Skeletal muscle satellite cell (primary cell): ENCODE results near the gene SFT2D1.

Source experiments
- H3K27me3 ChIP-seq: 2 replicates; pipeline ENCODE4 v1.7.0; 2013; ENCODE audit warnings: low read length; ENCODE audit not compliant: control insufficient read depth, insufficient read depth
- H3K36me3 ChIP-seq: 2 replicates; pipeline ENCODE4 v1.7.0; 2013; ENCODE audit warnings: mild to moderate bottlenecking, control low read depth, low read length; ENCODE audit not compliant: insufficient read depth
- H3K4me1 ChIP-seq: 2 replicates; pipeline ENCODE4 v1.7.0; 2013; ENCODE audit warnings: low read length; ENCODE audit not compliant: control insufficient read depth, insufficient read depth
- H3K4me2 ChIP-seq: 2 replicates; pipeline ENCODE4 v1.7.0; 2013; ENCODE audit warnings: mild to moderate bottlenecking, low read length
- H3K4me3 ChIP-seq: 2 replicates; pipeline ENCODE4 v1.7.0; 2013; ENCODE audit warnings: low read length
- H3K9ac ChIP-seq: 2 replicates; pipeline ENCODE4 v1.7.0; 2013; ENCODE audit warnings: mild to moderate bottlenecking, low read depth, low read length, moderate library complexity
- H3K9me3 ChIP-seq: replicated peaks from 2 replicates; pipeline ENCODE4 v1.7.0; 2013; ENCODE audit warnings: mild to moderate bottlenecking, control low read depth, low read length

SFT2D1 gene

DNA sequence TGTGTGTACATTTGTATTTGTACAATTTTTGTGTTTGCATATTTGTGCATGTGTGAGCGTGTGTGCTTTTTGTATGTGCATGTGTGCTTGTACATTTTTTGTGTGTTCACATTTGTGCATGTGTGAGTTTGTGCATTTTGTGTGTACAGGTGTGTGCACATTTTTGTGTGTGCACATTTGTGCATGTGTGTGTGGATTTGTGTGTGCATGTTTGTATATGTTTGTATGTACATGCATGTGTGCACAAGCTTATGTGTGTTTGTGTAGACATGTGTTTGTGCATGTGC is 63.0 kb downstream of the SFT2D1 start:
- no peaks in the 10 kb centered on the region for H3K36me3 ChIP-seq
- H3K4me3 ChIP-seq, result no peak overlapping the region
- no peak overlapping the region for H3K4me2 ChIP-seq
- H3K4me1 ChIP-seq, result peaks cover 5% of the 10 kb centered on the region
- peaks cover 46% of the 10 kb centered on the region for H3K27me3 ChIP-seq
- no peak overlapping the region for H3K9ac ChIP-seq
- H3K9me3 ChIP-seq, result no peaks in the 10 kb centered on the region

DNA sequence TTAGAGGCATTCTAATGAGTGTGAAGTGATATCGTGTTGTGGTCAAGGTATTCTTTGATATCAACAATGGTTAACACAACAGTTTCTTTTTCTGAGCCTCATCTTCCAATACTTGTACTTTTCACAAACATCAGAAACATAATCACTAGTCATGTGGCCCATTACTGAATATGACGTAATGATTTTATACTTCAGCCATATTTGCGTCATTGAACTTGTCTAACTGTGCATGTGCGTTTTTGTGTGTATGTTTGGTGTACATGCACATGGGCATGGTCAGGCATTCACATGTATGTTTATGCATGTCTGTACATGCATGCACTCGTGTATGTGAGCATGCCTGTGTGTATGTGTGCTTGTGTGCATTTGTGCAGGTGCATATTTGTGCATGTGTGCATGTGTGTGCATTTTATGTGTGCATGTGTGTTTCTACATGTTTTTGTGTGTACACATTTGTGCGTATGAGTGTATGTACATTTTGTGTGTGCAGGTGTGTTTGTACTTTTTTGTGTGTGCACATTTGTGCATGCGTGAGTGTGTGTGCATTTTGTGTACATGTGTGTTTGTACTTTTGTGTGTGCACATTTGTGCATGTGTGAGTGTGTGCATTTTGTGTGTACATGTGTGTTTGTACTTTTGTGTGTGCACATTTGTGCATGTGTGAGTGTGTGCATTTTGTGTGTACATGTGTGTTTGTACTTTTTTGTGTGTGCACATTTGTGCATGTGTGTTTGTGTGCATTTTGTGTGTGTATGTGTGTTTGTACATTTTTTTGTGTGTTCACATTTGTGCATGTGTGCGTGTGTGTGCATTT is 63.6 kb downstream of the SFT2D1 start:
- Histone ChIP-seq H3K36me3 (no peaks in the 10 kb centered on the region), H3K4me2 (no peak overlapping the region), H3K9ac (no peak overlapping the region), H3K9me3 (no peaks in the 10 kb centered on the region), H3K27me3 (peaks cover 47% of the 10 kb centered on the region), H3K4me1 (peaks cover 5% of the 10 kb centered on the region), H3K4me3 (no peak overlapping the region)

DNA sequence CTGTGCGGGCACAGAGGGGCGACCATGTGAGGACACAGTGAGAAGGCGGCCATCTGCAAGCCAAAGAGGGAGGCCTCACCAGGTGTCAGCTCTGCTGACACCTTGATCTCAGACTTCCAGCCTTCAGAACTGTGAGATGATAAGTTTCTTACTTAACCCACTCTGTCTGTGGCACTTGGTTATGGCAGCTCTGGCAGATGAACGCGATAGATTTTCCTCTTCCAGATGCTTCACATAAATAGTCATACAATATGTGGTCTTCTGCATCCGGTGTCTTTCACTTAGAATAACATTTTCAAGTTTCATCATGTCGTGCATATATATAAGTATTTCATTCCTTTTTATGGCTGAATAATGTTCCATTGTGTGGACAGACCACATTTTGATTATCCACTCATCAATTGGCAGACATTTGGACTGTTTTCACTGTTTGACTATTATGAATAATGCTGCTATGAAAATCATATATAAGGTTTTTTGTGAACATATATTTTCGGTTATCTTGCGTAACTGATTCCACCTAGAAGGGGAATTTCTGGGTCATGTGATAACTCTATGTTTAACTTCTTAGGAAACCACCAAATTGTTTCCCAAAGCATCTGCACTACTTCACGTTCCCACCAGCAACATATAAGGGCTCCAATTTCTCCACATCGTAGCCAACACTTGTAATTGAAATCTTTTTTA is 64.3 kb downstream of the SFT2D1 start:
- no peaks in the 10 kb centered on the region for H3K36me3 ChIP-seq
- peaks cover 5% of the 10 kb centered on the region for H3K4me1 ChIP-seq
- peaks cover 44% of the 10 kb centered on the region for H3K27me3 ChIP-seq
- no peaks in the 10 kb centered on the region for H3K9me3 ChIP-seq
- no peak overlapping the region for H3K9ac ChIP-seq
- no peak overlapping the region for H3K4me2 ChIP-seq
- no peak overlapping the region for H3K4me3 ChIP-seq

DNA sequence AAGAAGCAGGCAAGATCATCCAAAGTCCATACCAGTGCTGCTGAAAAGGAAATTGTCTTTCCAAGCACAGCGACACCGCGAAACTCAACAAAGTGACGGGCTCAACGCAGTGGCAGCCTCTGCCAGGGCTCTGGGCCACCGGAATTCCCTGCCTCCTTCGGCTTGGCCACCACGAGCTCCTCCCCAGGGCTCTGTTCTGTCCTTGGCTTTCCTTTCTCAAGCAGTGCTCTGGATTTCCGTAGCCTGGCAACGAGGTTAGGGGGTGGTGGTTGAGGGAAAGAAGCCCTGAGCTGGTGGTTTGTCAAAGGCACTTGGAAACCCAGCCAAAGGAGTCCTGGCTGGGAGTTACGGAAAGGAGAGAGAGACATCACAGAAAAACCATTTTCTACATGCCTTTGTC is 65.3 kb downstream of the SFT2D1 start:
- H3K36me3 ChIP-seq, result no peaks in the 10 kb centered on the region
- H3K9ac ChIP-seq, result no peak overlapping the region
- H3K4me3 ChIP-seq, result no peak overlapping the region
- peaks cover 36% of the 10 kb centered on the region for H3K27me3 ChIP-seq
- peaks cover 5% of the 10 kb centered on the region for H3K4me1 ChIP-seq
- H3K4me2 ChIP-seq, result peak overlapping the region; percentile 67
- H3K9me3 ChIP-seq, result no peaks in the 10 kb centered on the region

GRCh38 chr6:166275714-166276166 is 66.6 kb downstream of the SFT2D1 start:
- H3K36me3 ChIP-seq, result no peaks in the 10 kb centered on the region
- no peak overlapping the region for H3K9ac ChIP-seq
- no peaks in the 10 kb centered on the region for H3K9me3 ChIP-seq
- peaks cover 5% of the 10 kb centered on the region for H3K4me1 ChIP-seq
- peaks cover 33% of the 10 kb centered on the region for H3K27me3 ChIP-seq
- no peak overlapping the region for H3K4me3 ChIP-seq
- no peak overlapping the region for H3K4me2 ChIP-seq

GRCh38 chr6:166274739-166275370 is 67.5 kb downstream of the SFT2D1 start:
- Histone ChIP-seq H3K4me3 (no peak overlapping the region), H3K27me3 (peaks cover 33% of the 10 kb centered on the region), H3K9ac (no peak overlapping the region), H3K4me2 (no peak overlapping the region), H3K36me3 (no peaks in the 10 kb centered on the region), H3K4me1 (peaks cover 5% of the 10 kb centered on the region), H3K9me3 (no peaks in the 10 kb centered on the region)

- Histone ChIP-seq H3K4me1 (peaks cover 5% of the 10 kb centered on the region), H3K4me3 (no peak overlapping the region), H3K9me3 (no peaks in the 10 kb centered on the region), H3K27me3 (peaks cover 39% of the 10 kb centered on the region), H3K36me3 (no peaks in the 10 kb centered on the region), H3K9ac (no peak overlapping the region), H3K4me2 (no peak overlapping the region)
Observed at GRCh38 chr6:166274163-166274562, 68.2 kb downstream of the SFT2D1 start.

DNA sequence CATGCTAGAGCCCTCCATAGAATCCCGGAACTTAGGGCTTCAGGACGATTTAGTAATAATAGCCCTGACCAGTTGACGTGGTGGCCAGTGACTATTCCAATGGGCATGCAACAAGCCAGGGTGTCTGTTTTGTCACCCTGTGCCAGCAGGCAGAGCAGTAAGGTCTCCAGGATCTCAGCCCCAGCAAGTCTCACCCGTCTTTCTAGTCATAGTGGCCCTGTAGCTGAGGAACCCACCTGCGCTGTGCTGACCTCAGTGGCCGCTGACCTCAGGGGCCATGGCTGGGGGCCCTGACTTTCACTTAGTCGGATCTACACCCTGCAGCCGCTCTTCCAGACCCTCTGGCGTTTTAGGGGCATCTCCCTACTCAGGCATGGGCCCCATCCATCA is 71.0 kb downstream of the SFT2D1 start:
- H3K9ac ChIP-seq, result no peak overlapping the region

DNA sequence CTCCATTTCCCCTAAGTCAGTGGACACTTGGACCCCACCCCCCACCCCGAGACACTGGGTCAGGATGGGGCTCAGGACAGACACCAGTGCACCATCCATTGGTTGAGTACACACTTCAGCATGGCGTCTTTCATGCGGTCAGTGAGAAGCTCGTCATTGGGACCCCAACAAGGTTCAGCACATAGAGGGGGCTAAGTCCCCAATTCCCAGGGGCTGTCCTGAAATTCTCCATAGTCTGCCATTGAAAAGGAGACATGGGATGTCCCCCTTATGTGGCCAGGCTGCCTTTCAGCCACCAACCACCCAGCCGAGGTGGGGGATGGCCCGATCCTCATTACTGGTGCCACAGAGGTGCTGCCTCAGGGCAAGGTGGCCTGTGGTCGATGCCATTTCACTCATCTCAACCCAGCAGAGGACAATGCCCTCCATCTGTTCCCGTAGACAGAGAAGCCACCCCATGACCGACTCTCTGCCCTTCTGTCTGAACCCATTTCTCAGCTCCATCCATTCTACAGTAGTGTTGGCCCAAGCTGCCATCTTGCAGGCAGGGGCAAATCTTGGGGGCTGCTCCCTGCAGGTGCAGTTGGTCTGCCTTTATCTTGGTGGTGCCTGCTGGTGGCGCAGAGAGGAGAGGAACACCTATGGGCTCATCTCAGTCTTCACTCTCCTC is 71.5 kb downstream of the SFT2D1 start:
- H3K27me3 ChIP-seq, result peaks cover 39% of the 10 kb centered on the region
- no peaks in the 10 kb centered on the region for H3K4me1 ChIP-seq
- no peak overlapping the region for H3K9ac ChIP-seq
- no peaks in the 10 kb centered on the region for H3K9me3 ChIP-seq
- no peaks in the 10 kb centered on the region for H3K36me3 ChIP-seq
- no peak overlapping the region for H3K4me3 ChIP-seq
- H3K4me2 ChIP-seq, result no peak overlapping the region

More for the DNA sequence above, 71.0 kb downstream of the SFT2D1 start:
- no peaks in the 10 kb centered on the region for H3K9me3 ChIP-seq
- H3K4me3 ChIP-seq, result no peak overlapping the region
- no peak overlapping the region for H3K4me2 ChIP-seq
- no peaks in the 10 kb centered on the region for H3K36me3 ChIP-seq
- peaks cover 42% of the 10 kb centered on the region for H3K27me3 ChIP-seq
- no peaks in the 10 kb centered on the region for H3K4me1 ChIP-seq
